Choroid plexus epithelial cell (primary cell): ENCODE data around the gene CCDC106.

Experiments used
- DNase-seq: peaks from one replicate; pipeline ENCODE4 v3.0.0-alpha.2; 2010; ENCODE audit warnings: low read depth
- H3K4me3 ChIP-seq: 2 replicates; pipeline ENCODE4 v1.5.1; 2011; ENCODE audit warnings: low read depth, mild to moderate bottlenecking, control low read depth, low read length, moderate library complexity
- CTCF ChIP-seq: conservative IDR thresholded peaks from 2 replicates; pipeline ENCODE4 v1.5.1; 2011; ENCODE audit warnings: low read depth, mild to moderate bottlenecking, control low read depth, inconsistent platforms, low read length, moderate library complexity

Gene CCDC106

GRCh38 chr19:55685776-55686175 lies 37.8 kb downstream of the CCDC106 start:
- DNase-seq = no peak
- no peak overlapping the region for H3K4me3 ChIP-seq
- TF ChIP-seq CTCF = no peak

- DNase-seq = no peak
- TF ChIP-seq CTCF = no peak
- H3K4me3 ChIP-seq = no peak overlapping the region
Measured at GRCh38 chr19:55686311-55687050, 38.5 kb downstream of the CCDC106 start.

GRCh38 chr19:55687281-55688201 lies 39.5 kb downstream of the CCDC106 start:
- TF ChIP-seq CTCF = no peak
- DNase-seq = no peak
- no peak overlapping the region for H3K4me3 ChIP-seq

- no peak for DNase-seq
- no peak for TF ChIP-seq CTCF
- no peak overlapping the region for H3K4me3 ChIP-seq
Measured at GRCh38 chr19:55688422-55689218, 40.6 kb downstream of the CCDC106 start.

GRCh38 chr19:55689411-55690108 lies 41.5 kb downstream of the CCDC106 start:
- H3K4me3 ChIP-seq = no peak overlapping the region
- no peak for DNase-seq
- TF ChIP-seq CTCF = no peak

GRCh38 chr19:55690109-55690768 lies 42.2 kb downstream of the CCDC106 start:
- no peak for TF ChIP-seq CTCF
- no peak overlapping the region for H3K4me3 ChIP-seq
- no peak for DNase-seq
